ENCODE measurements around the gene FHOD3. TPM values are rescaled to one million over a fixed set of nuclear protein-coding genes. Genes with fewer than 3 reads are reported as not detected.

The FHOD3 gene
- total and polyA plus RNA-seq, 2 of the 8 experiments (the other 6 are each of a cell fraction or from before 2014, with no cell fraction given) = 9.7 to 10.5 TPM

GRCh38 chr18:36610661-36611060, 313.1 kb downstream of the FHOD3 start (continued):
- TF ChIP-seq KDM4A (IDR thresholded peaks at IDR 0.05; ENCODE audit: low read depth, low read length, severe bottlenecking) (no peak), RFX5 (IDR thresholded peaks at IDR 0.05; ENCODE audit: borderline replicate concordance, low read depth, low read length) (no peak)
